Retina (tissue), 1 donor: ENCODE measurements around the gene KIF19.
"Not testable (repeated sequence)": the region's sequence is repeated elsewhere in the genome, so short reads cannot be mapped to it uniquely, and the experiment has no call there.

Source experiments
- DNase-seq: peaks from one replicate; pipeline ENCODE4 v3.0.0-alpha.2; 2016

KIF19 gene

DNA sequence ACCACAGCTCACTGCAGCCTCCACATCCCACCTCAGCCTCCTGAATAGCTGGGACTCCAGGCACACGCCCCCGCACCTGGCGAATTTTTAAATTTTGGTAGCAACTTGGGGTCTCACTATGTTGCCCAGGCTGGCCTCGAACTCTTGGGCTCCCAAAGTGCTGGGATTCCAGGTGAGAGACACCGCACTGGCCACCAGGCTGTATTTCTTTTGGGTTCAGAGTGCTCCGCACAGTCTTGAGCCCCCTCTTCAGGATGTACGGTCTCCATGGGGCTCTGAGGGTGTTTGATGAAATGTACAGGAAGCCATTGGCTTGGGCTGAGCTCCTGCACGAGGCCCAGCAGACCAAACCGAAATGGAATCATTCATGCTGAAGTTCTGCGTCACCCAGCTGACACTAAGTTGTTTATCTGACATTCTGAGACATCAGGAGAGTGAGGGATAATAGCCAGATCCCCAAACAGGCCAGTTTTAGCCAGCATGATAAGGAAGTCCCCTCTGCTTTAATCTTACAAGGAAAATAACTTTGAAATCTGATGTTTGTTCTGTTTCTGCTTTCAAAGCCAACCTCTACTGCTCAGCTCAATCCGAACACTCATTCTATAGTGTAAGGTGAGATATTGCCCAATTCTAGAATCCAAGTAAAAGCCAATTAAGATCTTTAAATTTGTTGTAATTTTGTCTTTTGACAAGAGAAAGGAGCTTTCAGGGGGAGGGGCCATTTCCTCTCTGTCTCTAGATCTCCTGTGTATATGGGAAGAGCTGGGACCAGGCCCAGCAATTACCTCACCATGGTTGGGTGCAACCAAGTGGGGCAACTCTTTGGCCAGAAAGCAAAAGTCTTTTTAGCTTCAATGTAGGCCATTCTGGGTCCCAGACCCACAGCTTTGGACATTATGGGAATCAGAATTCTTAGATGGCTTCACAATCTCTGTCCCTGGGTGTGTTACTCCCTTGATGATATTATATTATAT is 64.9 kb downstream of the KIF19 start:
- DNase-seq: no peak

DNA sequence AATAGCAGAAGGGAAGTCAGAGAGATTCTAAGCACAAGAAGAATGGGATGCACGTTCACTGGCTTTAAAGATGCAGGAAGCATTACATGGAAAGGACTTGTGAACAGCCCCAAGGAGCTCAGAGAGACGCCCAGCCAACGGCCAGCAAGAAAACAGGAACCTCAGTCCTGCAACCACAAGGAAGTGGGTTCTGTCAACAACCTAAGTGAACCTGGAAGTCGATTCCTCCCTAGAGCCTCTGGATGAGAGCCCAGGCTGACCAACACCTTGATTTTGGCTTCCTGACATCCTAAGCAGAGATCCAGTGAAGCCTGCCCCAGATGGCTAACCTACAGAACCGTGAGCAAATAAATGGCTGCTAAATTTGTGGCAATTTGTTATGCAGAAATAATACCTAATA is 65.7 kb downstream of the KIF19 start:
- DNase-seq: no peak

DNA sequence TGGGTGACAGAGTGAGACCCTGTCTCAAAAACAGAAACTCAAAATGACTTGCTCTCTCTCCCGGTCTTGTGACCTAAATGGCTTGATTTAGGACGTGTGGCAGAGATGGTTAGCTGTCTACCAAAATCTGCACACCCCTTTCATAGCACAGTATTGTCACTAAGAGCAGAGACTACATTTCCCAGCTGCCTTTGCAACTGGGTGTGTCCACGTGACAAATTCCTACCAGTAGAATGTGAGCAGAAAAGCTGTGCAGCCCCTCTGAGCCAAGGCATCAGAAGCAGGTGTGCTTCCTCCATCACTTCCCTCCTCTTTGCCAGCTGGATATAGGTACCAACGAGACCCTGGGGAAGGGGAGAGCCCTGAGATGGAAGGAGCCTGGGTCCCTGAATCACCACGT is 66.8 kb downstream of the KIF19 start:
- DNase-seq: no peak

DNA sequence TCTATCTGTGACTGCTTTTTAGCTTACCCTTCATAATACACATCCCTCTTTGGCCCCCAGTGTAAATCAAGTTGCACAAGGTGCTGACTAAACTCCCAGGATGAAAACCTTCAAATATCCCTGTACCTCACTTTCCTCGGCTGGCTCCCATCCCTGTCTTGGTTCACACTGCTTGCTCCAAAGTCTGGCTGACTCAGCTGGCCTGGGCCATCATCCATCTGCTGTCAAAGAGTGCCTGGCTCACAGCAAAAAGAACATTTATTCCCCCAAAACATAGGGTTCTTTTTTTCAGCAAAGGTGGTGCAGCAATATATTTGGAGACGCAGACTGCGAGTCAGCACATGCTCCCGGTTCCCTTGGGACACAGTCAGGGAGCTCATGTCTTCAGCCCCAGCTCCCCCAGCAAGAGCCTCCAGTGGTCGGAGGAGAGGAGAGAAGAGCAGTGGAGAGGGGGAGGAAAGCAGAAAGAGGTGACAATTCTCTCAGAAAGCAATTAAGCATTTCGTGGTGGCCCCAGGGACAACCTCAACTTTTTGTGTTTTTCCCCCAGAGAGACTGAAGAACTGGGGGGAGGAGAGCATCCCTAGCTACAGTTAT is 67.4 kb downstream of the KIF19 start:
- DNase-seq: no peak

DNA sequence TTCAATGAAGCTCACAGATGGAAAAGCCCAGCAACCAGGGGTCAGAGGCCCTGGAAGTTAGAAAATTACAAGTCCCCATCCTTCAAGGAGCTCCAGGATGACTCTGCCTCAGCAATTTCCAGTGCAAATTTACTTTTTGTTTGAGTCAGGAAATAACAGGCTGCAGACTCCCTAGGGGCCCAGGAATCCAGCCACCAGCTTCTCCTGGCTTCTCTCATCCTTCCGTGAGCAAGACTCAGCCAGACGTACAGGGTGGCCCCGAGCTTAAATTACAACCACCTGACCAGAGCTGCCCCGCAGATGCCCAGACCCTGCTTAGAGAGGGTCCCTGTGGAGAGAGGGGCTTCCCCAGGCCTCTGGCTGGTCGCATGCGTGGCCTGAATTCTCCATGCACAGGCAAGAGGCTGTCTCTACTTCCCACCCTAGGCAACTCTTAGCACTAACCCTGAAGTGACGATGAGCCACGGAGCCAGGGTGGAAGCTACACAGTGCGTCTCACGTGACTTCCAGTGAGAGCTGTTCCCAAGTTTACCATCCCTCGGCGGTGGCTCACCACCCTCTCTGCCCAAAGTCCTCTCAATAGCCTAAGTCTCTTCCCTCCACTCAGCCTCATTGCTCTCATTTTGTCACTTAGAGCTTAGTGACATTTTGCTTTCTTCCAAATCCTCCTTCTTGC is 68.4 kb downstream of the KIF19 start:
- no peak for DNase-seq

DNA sequence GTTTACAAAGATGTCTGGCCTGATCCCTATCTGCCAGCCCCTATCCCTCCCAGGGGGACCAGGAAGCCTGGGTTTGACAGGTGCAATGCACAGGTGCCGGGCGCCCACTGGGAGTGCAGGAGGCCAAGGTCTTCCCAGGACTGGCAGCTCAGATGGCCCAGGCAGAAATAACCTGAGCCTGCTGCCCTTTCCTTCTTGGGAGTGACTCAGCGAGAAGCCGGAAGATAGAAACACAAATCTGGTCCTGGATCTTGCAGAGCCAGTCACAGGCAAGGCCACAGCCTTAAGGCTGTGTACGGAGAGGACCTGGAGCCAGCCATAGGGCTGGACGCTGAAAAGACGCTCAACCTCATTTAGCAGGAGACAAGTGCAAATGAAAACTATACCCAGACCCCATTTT is 69.0 kb downstream of the KIF19 start:
- no peak for DNase-seq

DNA sequence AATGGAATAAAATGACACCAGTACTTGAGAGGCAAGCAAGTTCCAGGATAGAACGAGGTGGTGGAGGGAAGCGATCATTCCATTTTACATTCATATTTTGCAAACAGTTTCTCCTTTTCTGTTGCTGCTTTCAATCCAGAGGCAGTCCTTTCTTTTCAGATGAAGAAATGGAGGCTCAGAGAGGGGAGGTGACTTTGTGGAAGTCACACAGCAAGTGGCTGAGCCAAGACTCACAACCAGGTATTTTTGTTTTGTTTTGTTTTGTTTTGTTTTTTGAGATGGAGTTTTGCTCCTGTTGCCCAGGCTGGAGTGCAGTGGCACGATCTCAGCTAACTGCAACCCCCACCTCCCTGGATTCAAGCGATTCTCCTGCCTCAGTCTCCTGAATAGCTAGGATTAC is 70.5 kb downstream of the KIF19 start:
- no peak for DNase-seq

DNA sequence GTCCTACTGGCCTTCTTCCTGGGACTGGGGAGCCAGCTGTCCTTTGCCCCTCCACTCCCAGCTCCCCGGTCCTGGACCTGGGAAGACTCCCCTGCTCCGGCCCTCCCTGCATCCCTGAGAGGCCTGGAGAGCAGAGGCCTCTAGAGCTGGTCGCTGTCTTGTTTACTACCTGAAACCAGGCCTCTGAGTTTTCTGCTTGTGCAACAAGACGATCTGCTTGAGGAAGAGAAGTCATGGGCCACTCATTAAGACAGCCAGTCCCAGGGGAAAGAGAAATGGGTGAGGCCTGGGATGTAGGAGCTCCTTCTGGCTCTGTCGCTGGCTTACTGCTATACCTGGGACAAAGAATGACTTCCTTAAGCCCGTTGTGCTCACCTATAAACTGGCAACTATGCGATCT is 76.0 kb downstream of the KIF19 start:
- DNase-seq: no peak

DNA sequence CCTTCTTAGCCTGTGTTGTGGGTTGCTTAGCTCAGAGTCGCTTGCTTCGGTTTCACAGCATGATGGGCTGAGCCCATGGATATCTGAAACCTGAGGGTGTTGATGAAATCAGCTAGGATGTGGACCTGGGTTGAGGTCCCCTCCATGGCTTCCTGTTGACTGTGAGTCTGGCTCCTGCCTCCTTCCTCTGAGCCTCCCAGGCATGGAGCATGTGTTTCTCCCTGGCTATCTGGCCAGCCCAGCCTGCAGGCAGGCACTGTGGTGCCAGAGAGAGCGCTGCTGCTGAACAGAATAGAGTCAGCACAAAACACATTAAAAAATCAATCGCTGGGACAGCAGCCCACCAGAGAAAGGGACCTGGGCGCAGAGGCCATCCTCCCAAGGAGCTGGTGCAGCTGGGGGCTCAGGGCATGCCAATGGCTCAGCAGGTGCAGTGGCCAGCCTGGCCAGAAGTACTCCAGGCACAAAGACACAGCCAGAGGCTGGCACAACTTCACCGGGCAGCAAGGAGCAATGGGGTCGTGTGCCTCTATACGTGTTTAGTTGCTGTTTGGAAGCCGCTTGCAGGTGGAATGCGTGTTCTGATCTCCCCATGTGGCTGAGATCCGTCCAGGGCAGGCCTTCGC is 77.6 kb downstream of the KIF19 start:
- DNase-seq: peak; percentile 23

DNA sequence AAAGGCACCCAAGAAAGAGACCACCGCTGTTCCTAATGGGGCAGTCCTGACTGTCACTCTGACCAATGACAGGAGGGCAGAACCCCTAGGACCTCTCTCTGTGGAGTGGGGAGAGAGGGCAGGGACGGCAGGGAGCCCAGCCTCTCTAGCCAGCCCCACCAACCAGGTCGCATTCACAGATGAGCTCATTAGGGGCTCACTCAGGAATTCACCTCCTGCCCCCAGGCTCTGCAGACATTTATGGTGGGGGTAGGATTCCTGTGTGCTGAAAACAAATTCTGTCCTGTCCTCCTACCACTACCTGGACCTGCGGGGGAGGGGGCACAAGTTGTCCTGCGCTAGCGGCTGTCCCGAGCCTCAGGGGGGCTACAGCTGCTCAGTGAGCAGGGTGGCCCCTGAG is 78.2 kb downstream of the KIF19 start:
- no peak for DNase-seq

DNA sequence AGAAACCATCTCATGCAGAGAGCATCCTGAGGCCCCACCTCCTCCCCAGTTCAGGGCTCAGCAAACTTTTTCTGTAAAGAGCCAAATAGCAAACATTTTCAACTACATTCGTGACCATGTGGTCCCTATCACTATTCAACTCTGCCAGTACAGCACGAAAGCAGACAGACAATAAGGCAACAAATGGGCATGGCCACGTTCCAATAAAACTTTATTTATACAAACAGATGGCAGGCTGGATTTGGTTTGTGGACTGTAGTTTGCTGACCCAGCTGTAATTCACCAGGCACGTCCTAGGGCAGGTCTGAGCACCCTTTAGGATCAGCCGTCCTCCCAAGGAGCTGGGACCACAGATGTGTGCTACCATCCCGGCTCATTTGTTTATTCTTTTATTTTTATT is 78.8 kb downstream of the KIF19 start:
- no peak for DNase-seq

DNA sequence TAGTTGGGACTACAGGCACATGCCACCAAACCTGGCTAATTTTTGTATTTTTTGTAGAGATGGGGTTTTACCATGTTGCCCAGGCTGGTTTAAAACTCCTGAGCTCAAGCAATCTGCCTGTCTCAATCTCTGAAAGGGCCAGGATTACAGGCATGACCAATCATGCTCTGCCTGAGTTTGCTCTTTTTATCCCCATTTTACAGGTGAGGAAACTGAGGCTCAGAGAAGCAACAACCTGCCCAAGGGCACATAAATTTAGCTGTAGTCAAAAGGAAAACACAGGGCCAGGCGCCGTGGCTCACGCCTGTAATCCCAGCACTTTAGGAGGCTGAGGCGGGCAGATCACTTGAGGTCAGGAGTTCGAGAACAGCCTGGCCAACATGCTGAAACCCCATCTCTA is 79.3 kb downstream of the KIF19 start:
- not testable (repeated sequence) for DNase-seq
